H4 (cell line): ENCODE measurements around the gene OR9Q1. TPM values are rescaled to one million over a fixed set of nuclear protein-coding genes. Genes with fewer than 3 reads are reported as not detected.
"Not testable (repeated sequence)": the region's sequence is repeated elsewhere in the genome, so short reads cannot be mapped to it uniquely, and the experiment has no call there.

ENCODE experiments used
- DNase-seq: peaks from one replicate; pipeline ENCODE4 v3.0.0-alpha.2; 2015; ENCODE audit warnings: low spot score
- total RNA-seq: library from RNA; depleted of rRNA; stranded (reverse); fragments of >200 nt; shearing (Covaris generic); gene quantifications from 2 replicates; pipeline ENCODE4 v1.2.3, GENCODE V29; 2014; rRNA removed

Gene OR9Q1, protein sequence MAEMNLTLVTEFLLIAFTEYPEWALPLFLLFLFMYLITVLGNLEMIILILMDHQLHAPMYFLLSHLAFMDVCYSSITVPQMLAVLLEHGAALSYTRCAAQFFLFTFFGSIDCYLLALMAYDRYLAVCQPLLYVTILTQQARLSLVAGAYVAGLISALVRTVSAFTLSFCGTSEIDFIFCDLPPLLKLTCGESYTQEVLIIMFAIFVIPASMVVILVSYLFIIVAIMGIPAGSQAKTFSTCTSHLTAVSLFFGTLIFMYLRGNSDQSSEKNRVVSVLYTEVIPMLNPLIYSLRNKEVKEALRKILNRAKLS
- total RNA-seq, result not detected in 2 replicates

- DNase-seq, result no peak
These were observed at the start of gene OR9Q1 for GRCh38 chr11:58023435-58023931. Gene OR9Q1, plus strand, starts transcription at chr11:58023881. Its CDS starts 155,564 bp downstream, at chr11:58179445.

- no peak for DNase-seq
These were observed 49.5 kb upstream of the OR9Q1 start for GRCh38 chr11:57974132-57974531.

GRCh38 chr11:57974848-57975601, 48.7 kb upstream of the OR9Q1 start:
- no peak for DNase-seq

GRCh38 chr11:57977709-57978108, 46.0 kb upstream of the OR9Q1 start:
- DNase-seq, result no peak

GRCh38 chr11:57978686-57979531, 44.8 kb upstream of the OR9Q1 start:
- no peak for DNase-seq

GRCh38 chr11:57979532-57980079, 44.1 kb upstream of the OR9Q1 start:
- DNase-seq, result no peak

- no peak for DNase-seq
These were observed 43.5 kb upstream of the OR9Q1 start for GRCh38 chr11:57980201-57980600.

DNA sequence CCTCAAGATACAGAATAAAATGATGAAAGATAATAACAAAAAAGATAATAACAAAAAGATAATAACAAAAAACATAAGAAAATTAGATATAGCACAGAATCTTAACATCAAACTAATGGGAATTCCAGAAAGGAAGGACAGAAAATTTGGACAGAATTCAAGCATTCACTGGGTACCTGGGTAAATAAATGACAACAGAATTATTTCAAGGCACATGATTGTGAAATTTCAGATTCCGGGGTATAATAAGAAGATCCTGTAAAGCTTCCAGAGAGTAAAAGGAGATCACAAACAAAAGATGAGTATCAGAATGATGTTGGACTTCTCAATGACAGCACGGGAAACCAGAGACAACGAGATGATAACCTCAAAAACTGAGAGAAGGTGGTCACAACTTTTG, 42.1 kb upstream of the OR9Q1 start:
- DNase-seq, result no peak

DNA sequence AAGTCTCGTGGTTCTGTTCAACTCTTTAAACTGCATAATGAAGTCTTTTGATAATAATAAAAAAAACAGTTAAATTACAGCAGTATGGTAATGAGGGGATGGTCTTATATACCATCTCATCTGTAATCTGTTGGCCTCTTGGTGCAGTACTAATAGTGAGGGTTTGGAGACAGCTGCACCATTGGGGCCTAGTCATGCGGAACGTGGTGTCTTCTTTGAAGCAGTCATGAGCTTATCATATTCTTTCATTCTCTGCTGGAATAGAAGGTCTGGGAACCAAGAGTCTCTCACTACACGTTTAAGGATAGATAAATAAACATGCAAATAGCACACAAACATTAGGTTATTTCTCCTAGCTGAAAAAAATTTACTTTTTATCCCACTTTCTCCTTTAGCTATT, 40.9 kb upstream of the OR9Q1 start:
- DNase-seq, result no peak

DNA sequence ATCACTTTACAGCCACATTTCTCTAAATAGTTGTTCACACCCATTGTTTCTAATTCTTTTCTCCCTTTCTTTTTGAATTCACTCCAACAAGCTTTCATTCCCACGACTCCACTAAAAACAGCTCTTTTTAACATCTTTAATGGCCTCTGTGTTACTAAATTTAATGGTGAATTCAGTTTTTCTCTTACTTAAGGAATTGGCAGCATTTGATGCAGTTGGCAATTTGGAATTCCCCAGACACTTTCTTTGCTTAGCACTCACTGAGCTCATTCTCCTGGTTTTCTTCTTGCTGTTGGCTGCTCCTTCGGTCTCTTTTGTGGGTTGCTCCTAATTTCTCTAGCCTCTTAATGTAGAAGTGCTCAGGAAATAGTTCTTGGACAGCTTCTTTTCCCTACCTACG, 40.5 kb upstream of the OR9Q1 start:
- DNase-seq, result no peak

DNA sequence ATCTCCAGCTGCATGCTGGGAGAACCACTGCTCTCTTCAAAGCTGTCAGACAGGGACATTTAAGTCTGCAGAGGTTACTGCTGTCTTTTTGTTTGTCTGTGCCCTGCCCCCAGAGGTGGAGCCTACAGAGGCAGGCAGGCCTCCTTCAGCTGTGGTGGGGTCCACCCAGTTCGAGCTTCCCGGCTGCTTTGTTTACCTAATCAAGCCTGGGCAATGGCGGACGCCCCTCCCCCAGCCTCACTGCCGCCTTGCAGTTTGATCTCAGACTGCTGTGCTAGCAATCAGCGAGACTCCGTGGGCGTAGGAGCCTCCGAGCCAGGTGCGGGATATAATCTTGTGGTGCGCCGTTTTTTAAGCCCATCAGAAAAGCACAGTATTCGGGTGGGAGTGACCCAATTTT, 24.2 kb upstream of the OR9Q1 start:
- DNase-seq, result not testable (repeated sequence)

GRCh38 chr11:58000021-58000420, 23.7 kb upstream of the OR9Q1 start:
- not testable (repeated sequence) for DNase-seq

DNA sequence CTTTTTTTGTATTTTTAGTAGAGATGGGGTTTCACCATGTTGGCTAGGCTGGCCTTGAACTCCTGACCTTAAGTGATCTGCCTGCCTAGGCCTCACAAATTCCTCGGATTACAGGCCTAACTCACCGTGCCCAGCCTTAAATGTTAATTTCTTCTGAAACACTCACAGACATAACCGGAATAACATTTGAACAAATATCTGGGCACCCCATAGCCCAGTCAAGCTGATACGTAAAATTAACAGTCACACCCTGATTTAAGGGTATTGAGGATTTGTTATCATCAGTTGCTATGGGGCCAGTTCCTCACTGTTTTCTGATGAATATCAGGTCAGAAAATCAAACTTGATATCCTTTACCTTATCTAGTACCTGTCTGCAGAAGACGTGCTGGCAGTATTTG, 23.0 kb upstream of the OR9Q1 start:
- DNase-seq, result no peak

- DNase-seq, result no peak
These were observed 20.6 kb upstream of the OR9Q1 start for GRCh38 chr11:58003036-58003435.

DNA sequence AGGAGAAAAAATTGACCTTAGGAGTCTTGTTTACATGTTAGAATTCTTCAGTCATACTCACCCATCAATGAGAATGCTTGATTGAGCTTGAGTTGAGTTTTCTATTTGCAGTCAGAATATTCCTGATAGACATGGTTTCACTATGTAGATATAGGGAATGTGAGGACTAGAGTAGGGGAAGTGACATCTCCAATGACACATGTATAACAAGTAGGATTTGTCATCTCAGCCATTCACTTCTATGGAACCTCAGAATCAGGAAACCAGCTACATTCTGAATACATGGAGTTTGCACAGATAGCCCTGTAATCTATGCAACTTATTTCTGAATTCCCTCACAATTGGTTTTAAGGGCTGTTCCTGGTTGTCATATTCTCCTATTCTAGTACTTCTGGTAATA, 20.1 kb upstream of the OR9Q1 start:
- no peak for DNase-seq

DNA sequence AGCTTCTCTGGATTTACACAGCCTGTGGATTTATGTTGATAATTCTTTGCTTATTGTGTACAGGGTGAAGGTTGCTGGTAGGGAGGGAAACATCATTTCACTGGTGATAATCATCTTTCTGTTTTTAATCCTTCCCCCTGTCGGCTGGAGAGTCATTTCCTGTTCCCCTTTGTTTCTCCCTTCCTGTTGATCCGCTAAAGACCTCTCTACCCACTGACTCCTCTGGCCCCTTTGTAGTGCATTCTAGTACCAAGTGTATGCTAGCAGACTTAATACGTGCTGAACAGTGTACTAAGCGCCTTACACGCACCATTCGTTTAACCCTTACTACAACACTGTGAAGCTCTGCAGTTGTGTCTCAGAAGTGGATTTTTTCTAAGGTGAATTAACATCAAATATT, 19.0 kb upstream of the OR9Q1 start:
- no peak for DNase-seq

GRCh38 chr11:58006940-58007339, 16.7 kb upstream of the OR9Q1 start:
- peak; percentile 25 for DNase-seq

GRCh38 chr11:58011771-58012170, 11.9 kb upstream of the OR9Q1 start:
- DNase-seq, result no peak

GRCh38 chr11:58024601-58025091, 965 bp downstream of the OR9Q1 start:
- peak; percentile 95 for DNase-seq

DNA sequence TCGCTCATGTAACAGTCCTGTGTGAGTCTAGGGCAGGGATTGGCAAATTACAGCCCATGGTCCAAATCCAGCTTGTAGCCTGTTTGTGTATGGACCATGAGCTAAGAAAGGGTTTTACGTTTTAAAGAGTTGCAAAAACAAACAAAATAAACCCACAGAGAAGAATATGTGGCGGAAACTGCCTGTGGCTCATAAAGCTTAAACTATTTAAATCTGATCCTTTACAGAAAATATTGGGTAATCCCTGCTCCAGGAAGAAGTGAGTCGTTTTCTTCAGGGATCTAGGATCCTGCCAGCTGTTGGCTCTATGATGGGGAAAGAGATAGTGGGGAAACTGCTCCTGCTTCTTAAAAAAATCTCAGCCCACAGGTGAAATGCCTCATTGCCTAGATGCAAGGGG, 3.7 kb downstream of the OR9Q1 start:
- DNase-seq, result peak; percentile 89

DNA sequence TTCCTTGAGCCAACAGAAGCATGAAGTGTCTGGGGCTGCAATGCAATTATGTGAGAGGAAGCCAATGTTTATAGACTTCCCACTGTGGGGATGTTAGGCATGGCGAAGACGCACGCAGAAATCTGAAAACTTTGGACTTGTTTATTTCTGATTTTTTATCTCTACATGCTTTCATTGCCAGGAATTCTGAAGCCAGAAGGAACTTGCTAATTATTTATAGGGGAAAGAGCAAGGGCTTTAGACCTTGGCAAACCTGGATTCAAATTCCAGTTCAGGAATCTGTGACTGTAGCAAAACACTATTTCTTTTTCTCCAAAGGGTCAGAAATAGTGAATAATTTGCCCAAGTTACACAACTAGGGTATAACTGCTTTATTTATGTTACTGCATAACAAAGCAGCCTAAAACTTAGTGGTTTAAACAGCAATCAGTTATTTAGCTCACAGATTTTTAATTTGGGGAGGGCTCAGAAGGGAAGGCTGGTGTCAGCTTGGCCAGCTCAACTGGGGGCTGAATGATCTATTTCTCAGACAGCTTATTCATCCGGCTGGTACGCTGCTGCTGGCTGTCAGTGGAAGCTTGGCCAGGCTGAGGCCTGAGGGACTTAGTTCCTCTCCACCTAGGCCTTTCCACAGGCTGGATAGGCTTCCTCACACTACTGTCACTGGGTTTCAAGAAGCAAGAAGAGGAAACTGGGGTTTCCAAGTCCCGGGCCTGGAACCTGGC, 5.2 kb downstream of the OR9Q1 start:
- peak; percentile 78 for DNase-seq
